HG02852 (cell line): ENCODE measurements around the gene TM9SF3.

ENCODE experiments used
- ATAC-seq: cut with Tn5 transposase; IDR thresholded peaks from one replicate; pipeline ENCODE4 v1.9.1; 2021; ENCODE audit warnings: mild to moderate bottlenecking, moderate library complexity; ENCODE audit not compliant: unreplicated experiment

Gene TM9SF3

DNA sequence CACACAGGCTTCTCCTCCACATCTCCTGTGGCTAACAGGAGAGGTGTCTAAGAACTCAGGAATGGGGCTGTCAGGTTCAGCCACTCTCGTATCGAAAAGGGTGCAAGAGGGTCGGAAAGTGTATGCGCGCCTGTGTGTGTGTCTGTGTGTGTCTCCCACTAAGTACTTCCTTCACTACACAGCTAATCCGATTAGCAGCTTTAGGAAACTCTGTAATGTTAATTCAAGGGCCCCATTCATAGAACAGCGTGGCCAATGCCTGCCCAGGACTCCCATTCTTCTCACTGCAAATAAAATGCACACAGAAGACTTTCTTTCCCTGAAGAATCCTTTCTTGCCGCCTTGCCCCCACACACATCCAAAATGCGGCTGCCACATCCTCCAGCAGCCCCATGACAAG lies 112.9 kb downstream of the TM9SF3 start:
- ATAC-seq = no peak

DNA sequence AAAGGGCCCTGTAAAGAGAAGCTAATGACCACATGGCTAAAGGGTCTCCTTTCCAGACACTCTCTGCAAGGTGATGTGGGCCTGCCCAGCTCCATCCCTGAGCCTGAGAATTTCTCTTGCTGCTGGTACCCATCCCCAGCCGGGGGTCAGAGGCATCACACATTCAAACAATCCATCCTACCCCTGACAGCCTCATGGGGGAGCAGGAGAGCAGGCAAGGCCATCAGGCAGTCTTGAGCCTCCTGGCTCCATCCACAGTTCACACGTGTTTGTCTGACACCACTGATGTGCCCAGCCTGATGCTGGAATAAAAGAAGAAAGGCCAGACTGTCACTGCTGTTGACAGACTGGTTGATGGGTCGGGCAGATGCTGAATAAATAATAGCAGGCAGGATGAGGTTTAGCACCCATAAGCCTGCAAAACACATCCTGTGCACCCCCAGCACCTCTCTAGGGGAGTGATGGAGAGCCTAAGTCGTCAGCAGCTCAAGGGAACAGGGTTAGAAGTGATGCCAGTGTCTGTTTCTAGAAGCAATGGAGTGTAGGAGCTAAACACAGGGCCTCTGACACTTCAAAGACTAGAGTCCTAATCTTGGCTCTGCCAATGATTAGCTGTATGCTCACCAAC lies 116.6 kb downstream of the TM9SF3 start:
- ATAC-seq = no peak

DNA sequence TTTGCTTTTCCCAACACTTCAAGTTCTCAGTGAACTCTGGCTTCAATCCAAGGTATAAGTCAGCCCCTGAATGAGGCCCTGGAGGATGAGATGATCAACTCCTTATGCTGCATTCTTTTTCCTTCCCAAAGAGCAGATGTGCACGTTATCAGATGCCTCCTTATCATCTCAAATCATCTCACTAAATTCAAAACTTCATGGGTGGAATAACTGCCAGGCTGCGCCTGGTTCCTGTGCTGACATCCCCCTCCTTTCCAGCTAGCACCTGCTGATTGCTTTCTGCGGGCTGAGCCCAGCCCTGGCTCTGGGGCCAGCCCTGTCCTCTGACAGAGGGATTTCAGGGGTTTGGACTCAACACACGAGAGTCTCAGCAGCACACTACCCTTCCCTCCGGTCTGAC lies 118.0 kb downstream of the TM9SF3 start:
- ATAC-seq = no peak
